Stimulated activated CD4-positive, alpha-beta T cell treated with anti-CD3 and anti-CD28 coated beads, Interleukin-4, amount 100 ng/mL, for 24 hours (primary cell): Measurements from ENCODE around the gene ZNF608.

Source experiments
- DNase-seq: peaks from one replicate; pipeline ENCODE4 v3.0.0-alpha.2; 2020

The ZNF608 gene

GRCh38 chr5:124754206-124754927, 7.9 kb upstream of the ZNF608 start:
- no peak for DNase-seq

GRCh38 chr5:124752854-124753720, 6.6 kb upstream of the ZNF608 start:
- no peak for DNase-seq

- no peak for DNase-seq
Measured at GRCh38 chr5:124751031-124751430, 4.6 kb upstream of the ZNF608 start.

- no peak for DNase-seq
Measured at GRCh38 chr5:124748687-124749594, 2.5 kb upstream of the ZNF608 start.

- no peak for DNase-seq
Measured at GRCh38 chr5:124747791-124748686, 1.6 kb upstream of the ZNF608 start.

- no peak for DNase-seq
Measured at GRCh38 chr5:124746916-124747790, 714 bp upstream of the ZNF608 start.

- DNase-seq, result no peak
Measured at GRCh38 chr5:124745007-124745927, 1.2 kb downstream of the ZNF608 start.

- DNase-seq, result no peak
Measured at GRCh38 chr5:124744170-124744971, 2.1 kb downstream of the ZNF608 start.

- no peak for DNase-seq
Measured at GRCh38 chr5:124743602-124744169, 2.8 kb downstream of the ZNF608 start.

- DNase-seq, result no peak
Measured at GRCh38 chr5:124742983-124743601, 3.3 kb downstream of the ZNF608 start.

- no peak for DNase-seq
Measured at GRCh38 chr5:124742521-124742920, 3.9 kb downstream of the ZNF608 start.

- no peak for DNase-seq
Measured at GRCh38 chr5:124741711-124742496, 4.5 kb downstream of the ZNF608 start.

- no peak for DNase-seq
Measured at GRCh38 chr5:124740991-124741583, 5.4 kb downstream of the ZNF608 start.

- DNase-seq, result no peak
Measured at GRCh38 chr5:124740071-124740470, 6.4 kb downstream of the ZNF608 start.

GRCh38 chr5:124739634-124740025, 6.8 kb downstream of the ZNF608 start:
- no peak for DNase-seq

- DNase-seq, result no peak
Measured at GRCh38 chr5:124738681-124739633, 7.5 kb downstream of the ZNF608 start.
